CD4-positive, CD25-positive, alpha-beta regulatory T cell (primary cell): Measurements from ENCODE around the gene KLHL3. TPM values are rescaled to one million over a fixed set of nuclear protein-coding genes. Genes with fewer than 3 reads are reported as not detected.

Source experiments
- ATAC-seq, 2 donors: fragments of 150-1000 bp; cut with Tn5 transposase; one replicate each; pipeline ENCODE4 v1.10.0; 2021; ENCODE audit warnings: low read depth in 2 of 2, moderate number of reproducible peaks in 2 of 2, moderate library complexity in 1 of 2
- DNase-seq, 3 donors: peaks; one replicate each; pipeline versions ENCODE4 v3.0.0 to v3.0.0-alpha.2; 2012 to 2022; ENCODE audit warnings: mixed read lengths in 1 of 3
- H3K27ac ChIP-seq: one replicate; pipeline ENCODE4 v1.7.0; 2013; ENCODE audit warnings: mild to moderate bottlenecking, low read length; ENCODE audit not compliant: insufficient read depth, poor library complexity, severe bottlenecking
- H3K27me3 ChIP-seq: one replicate; pipeline ENCODE4 v1.7.0; 2013; ENCODE audit warnings: low read length; ENCODE audit not compliant: control insufficient read depth, insufficient read depth
- H3K36me3 ChIP-seq: one replicate; pipeline ENCODE4 v1.7.0; 2013; ENCODE audit warnings: mild to moderate bottlenecking, low read length, moderate library complexity; ENCODE audit not compliant: control insufficient read depth, insufficient read depth
- H3K4me1 ChIP-seq: 2 replicates; pipeline ENCODE4 v1.7.0; 2013; ENCODE audit warnings: mild to moderate bottlenecking, low read length; ENCODE audit not compliant: insufficient read depth, control insufficient read depth, poor library complexity, severe bottlenecking
- H3K4me3 ChIP-seq: one replicate; pipeline ENCODE4 v1.7.0; 2013; ENCODE audit warnings: low read depth, mild to moderate bottlenecking, low read length, moderate library complexity
- H3K9me3 ChIP-seq, 2 experiments: 1 replicate in 1 of 2; 2 replicates in 1 of 2; pipeline ENCODE4 v1.7.0; 2013; ENCODE audit warnings: low read length in 2 of 2, mild to moderate bottlenecking in 1 of 2, moderate library complexity in 1 of 2; ENCODE audit not compliant: control insufficient read depth in 2 of 2
- H3K27ac Mint-ChIP-seq, 3 donors: one replicate each; pipeline ENCODE4 v1.8.0; 2020 to 2022; ENCODE audit warnings: mild to moderate bottlenecking in 3 of 3, mixed read lengths in 3 of 3, moderate library complexity in 2 of 3
- H3K27me3 Mint-ChIP-seq: one replicate; pipeline ENCODE4 v1.8.0; 2022; ENCODE audit warnings: mild to moderate bottlenecking, mixed read lengths
- H3K36me3 Mint-ChIP-seq: one replicate; pipeline ENCODE4 v1.8.0; 2020; ENCODE audit warnings: mixed read lengths
- H3K4me1 Mint-ChIP-seq, 4 donors: one replicate each; pipeline ENCODE4 v1.8.0; 2020 to 2022; ENCODE audit warnings: mixed read lengths in 4 of 4, mild to moderate bottlenecking in 1 of 4
- H3K4me3 Mint-ChIP-seq, 4 donors: one replicate each; pipeline ENCODE4 v1.8.0; 2020 to 2022; ENCODE audit warnings: mild to moderate bottlenecking in 4 of 4, mixed read lengths in 4 of 4, moderate library complexity in 3 of 4
- H3K9me3 Mint-ChIP-seq, 7 donors: one replicate each; pipeline ENCODE4 v1.8.0; 2020 to 2022; ENCODE audit warnings: mixed read lengths in 7 of 7, mild to moderate bottlenecking in 3 of 7, moderate library complexity in 2 of 7
- polyA plus RNA-seq, 4 donors: library from polyadenylated mRNA; unstranded; fragments of 300-500 nt; fragmentation: Illumina TruSeq; gene quantifications; one replicate each; pipeline ENCODE4 v1.2.3, GENCODE V29; 2021
- total RNA-seq: library from RNA; stranded (reverse); gene quantifications from one replicate; pipeline ENCODE4 v1.2.3, GENCODE V29; 2022

The KLHL3 gene
- total and polyA plus RNA-seq, 5 donors from 2014 or later: 2.8 to 24.4 (median 5.7) TPM

DNA sequence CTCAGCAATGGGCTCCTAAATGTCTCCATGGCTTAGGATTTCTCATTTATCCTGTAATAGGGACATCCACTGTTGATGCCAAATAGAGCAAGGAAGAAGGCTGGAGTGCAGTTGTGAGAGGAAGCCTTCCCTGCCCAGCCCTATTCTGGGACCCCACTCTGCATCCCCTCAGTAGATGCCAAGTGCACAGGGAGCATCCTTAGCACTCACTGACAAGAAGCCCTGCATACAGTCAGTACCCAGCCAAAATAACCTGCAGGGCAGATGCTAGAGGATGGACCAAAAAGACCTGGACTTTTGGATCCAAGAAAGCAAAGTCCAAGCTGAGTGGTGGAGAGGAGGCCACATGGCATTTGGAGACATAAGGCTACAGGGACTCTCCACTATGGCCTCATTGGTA, 123.3 kb downstream of the KLHL3 start:
- ATAC-seq (no peak), DNase-seq (no peak)
- H3K4me3 ChIP-seq: no peak overlapping the region
- H3K36me3 ChIP-seq: no peaks in the 10 kb centered on the region
- no peaks in the 10 kb centered on the region for H3K36me3 Mint-ChIP-seq
- H3K9me3 Mint-ChIP-seq: no peaks in the 10 kb centered on the region
- no peak overlapping the region for H3K27ac ChIP-seq
- peaks cover 3% of the 10 kb centered on the region for H3K27me3 ChIP-seq
- H3K4me1 ChIP-seq: no peaks in the 10 kb centered on the region
- H3K27ac Mint-ChIP-seq: no peak overlapping the region
- H3K4me1 Mint-ChIP-seq: no peaks in the 10 kb centered on the region
- H3K4me3 Mint-ChIP-seq: no peak overlapping the region
- H3K27me3 Mint-ChIP-seq: no peaks in the 10 kb centered on the region
- no peaks in the 10 kb centered on the region for H3K9me3 ChIP-seq

DNA sequence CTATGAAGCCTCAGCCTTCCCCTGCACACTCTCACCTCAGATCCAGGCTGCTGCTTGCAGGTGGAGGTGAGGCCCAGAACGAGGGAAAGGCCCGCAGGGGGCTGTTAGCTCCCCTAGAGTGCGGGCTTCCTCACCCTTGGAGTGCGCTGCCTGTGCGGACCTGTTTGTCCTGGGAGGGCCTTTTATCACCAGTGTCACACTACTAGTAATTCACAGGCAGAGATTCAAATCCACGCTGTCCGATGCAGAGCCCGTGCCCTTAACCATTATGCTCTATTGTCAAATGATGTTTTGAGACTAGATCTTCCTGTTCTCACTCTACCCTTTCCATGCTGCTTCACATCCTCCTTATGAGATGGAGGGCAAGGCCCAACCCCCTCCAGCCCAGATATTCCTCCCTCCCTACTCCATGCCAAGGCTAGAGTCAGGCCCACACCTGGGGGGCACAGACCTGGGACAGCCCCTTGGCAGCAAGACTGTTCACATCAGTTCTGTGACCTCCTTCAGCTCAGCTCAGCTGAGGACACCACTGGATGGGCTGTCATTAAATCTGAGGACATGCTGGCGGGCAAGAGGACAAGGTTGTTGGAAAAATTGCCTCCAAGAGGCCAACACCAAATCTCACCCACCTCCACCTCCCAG, 124.0 kb downstream of the KLHL3 start:
- Histone ChIP-seq H3K27ac (no peak overlapping the region), H3K9me3 (no peaks in the 10 kb centered on the region), H3K4me1 (no peaks in the 10 kb centered on the region), H3K36me3 (no peaks in the 10 kb centered on the region), H3K4me3 (no peak overlapping the region), H3K27me3 (peaks cover 3% of the 10 kb centered on the region)
- H3K9me3 Mint-ChIP-seq: no peaks in the 10 kb centered on the region
- DNase-seq: no peak
- H3K27ac Mint-ChIP-seq: no peak overlapping the region
- no peak for ATAC-seq
- no peak overlapping the region for H3K4me3 Mint-ChIP-seq
- no peaks in the 10 kb centered on the region for H3K36me3 Mint-ChIP-seq
- H3K27me3 Mint-ChIP-seq: peaks cover 2% of the 10 kb centered on the region
- no peaks in the 10 kb centered on the region for H3K4me1 Mint-ChIP-seq

DNA sequence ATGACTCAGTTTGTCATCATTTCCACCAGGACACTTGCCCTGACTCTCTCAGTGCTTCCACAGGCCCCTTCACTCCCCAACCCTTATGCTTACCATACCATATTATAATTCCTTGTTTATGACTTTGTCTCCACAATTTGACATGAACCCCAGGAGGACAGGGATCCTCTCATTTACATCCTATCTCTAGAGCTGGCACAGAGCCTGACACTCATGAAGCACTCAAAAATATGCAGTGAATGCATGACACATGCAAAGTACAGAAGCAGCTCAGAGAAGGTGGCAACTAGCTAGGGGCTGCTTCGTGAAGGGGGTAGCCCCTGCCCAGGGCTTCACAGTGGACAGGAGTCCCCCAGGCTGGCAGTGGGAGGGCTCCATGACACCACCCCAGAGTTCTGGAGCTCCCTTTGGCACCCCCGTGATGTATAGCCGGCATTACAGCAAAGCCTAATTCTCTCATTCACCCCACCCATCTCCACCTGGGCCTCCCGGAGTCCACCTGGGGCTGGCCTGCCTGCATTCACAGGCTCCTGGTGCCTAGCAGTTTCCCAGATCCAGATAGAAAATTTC, 124.8 kb downstream of the KLHL3 start:
- ATAC-seq: no peak
- H3K27ac Mint-ChIP-seq: peak overlapping the region in 1 of 3 donors; percentile 72
- H3K4me3 Mint-ChIP-seq: no peak overlapping the region
- H3K4me1 Mint-ChIP-seq: no peaks in the 10 kb centered on the region
- Histone ChIP-seq H3K27ac (no peak overlapping the region), H3K9me3 (no peaks in the 10 kb centered on the region), H3K27me3 (peaks cover 3% of the 10 kb centered on the region), H3K36me3 (no peaks in the 10 kb centered on the region), H3K4me3 (no peak overlapping the region), H3K4me1 (no peaks in the 10 kb centered on the region)
- H3K36me3 Mint-ChIP-seq: no peaks in the 10 kb centered on the region
- peaks cover 4% of the 10 kb centered on the region for H3K27me3 Mint-ChIP-seq
- H3K9me3 Mint-ChIP-seq: no peaks in the 10 kb centered on the region
- DNase-seq: no peak

DNA sequence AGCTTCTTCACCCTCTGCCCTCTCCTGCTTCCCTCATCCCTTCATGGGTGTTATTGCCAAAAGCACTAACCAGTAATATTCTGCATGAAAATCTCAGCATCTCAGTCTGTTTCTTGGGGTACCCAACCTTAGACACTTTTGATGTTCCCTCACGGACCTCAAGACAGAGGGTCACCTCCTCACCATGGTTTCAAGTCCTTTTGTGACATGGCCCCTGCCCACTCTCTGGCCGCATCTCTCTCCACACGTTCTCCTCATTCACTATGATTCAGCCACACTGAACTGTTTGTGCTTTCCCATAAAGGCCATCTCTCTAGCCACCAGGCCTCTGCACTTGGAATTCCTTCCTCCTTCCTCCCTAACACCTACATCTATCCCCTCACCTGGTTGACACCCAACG, 125.3 kb downstream of the KLHL3 start:
- Histone ChIP-seq H3K36me3 (no peaks in the 10 kb centered on the region), H3K4me1 (no peaks in the 10 kb centered on the region), H3K4me3 (no peak overlapping the region), H3K27ac (no peak overlapping the region), H3K9me3 (no peaks in the 10 kb centered on the region), H3K27me3 (peaks cover 3% of the 10 kb centered on the region)
- no peaks in the 10 kb centered on the region for H3K9me3 Mint-ChIP-seq
- H3K4me1 Mint-ChIP-seq: no peaks in the 10 kb centered on the region
- no peaks in the 10 kb centered on the region for H3K36me3 Mint-ChIP-seq
- H3K27ac Mint-ChIP-seq: no peak overlapping the region
- H3K27me3 Mint-ChIP-seq: peaks cover 8% of the 10 kb centered on the region
- ATAC-seq (no peak), DNase-seq (no peak)
- no peak overlapping the region for H3K4me3 Mint-ChIP-seq

DNA sequence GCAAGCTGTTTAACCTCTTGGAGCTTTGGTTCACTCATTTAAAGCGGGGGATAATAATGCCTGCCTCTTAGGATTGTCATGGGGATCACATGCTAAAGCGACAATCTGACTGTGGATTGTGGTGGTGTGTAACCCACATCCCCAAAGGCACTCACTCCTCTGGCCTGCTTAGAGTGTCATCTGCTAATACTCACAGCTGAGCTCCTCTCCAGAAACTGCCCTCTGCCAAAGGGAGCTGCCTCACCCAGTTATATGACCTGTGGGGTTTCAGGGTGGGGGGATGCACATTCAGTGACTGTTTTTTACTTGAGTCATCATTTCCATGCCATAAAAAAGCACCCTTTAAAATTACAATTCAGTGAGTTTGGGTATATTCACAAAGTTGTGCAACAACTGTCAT, 126.8 kb downstream of the KLHL3 start:
- Mint-ChIP-seq H3K27me3 (peaks cover 15% of the 10 kb centered on the region), H3K9me3 (peaks cover 0 to 1% (median 0%) of the 10 kb centered on the region in 7 donors), H3K4me3 (no peak overlapping the region), H3K36me3 (no peaks in the 10 kb centered on the region), H3K27ac (no peak overlapping the region), H3K4me1 (no peaks in the 10 kb centered on the region)
- Histone ChIP-seq H3K9me3 (no peaks in the 10 kb centered on the region), H3K4me3 (no peak overlapping the region), H3K36me3 (no peaks in the 10 kb centered on the region), H3K27me3 (peaks cover 3% of the 10 kb centered on the region), H3K27ac (no peak overlapping the region), H3K4me1 (no peaks in the 10 kb centered on the region)
- DNase-seq: no peak
- ATAC-seq: no peak

DNA sequence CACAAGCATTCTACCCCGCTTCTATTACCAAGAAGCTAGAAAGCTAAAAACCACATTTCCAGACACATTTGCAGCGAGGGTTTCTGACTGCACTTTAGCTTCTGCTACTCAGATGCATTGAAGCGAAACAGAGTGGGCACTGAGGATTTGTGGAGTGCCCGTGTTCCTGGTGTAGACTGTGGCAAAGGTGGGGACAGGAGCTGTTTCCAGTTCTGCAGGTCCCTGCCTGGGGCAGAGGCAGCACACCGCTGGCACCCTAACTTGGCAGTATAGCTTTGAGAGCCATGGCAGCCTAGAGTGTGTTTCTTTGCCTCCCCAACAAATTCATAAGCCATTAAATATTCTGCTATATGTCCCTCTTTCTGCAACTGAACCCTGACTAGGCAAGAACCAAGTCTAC, 128.1 kb downstream of the KLHL3 start:
- ATAC-seq: no peak
- peaks cover 15% of the 10 kb centered on the region for H3K27me3 Mint-ChIP-seq
- DNase-seq: no peak
- no peaks in the 10 kb centered on the region for H3K9me3 ChIP-seq
- no peaks in the 10 kb centered on the region for H3K36me3 ChIP-seq
- no peaks in the 10 kb centered on the region for H3K4me1 ChIP-seq
- no peaks in the 10 kb centered on the region for H3K36me3 Mint-ChIP-seq
- peaks cover 0 to 1% (median 0%) of the 10 kb centered on the region in 7 donors for H3K9me3 Mint-ChIP-seq
- no peak overlapping the region for H3K4me3 ChIP-seq
- no peaks in the 10 kb centered on the region for H3K4me1 Mint-ChIP-seq
- no peak overlapping the region for H3K27ac Mint-ChIP-seq
- no peak overlapping the region for H3K27ac ChIP-seq
- H3K4me3 Mint-ChIP-seq: no peak overlapping the region
- H3K27me3 ChIP-seq: peaks cover 5% of the 10 kb centered on the region

DNA sequence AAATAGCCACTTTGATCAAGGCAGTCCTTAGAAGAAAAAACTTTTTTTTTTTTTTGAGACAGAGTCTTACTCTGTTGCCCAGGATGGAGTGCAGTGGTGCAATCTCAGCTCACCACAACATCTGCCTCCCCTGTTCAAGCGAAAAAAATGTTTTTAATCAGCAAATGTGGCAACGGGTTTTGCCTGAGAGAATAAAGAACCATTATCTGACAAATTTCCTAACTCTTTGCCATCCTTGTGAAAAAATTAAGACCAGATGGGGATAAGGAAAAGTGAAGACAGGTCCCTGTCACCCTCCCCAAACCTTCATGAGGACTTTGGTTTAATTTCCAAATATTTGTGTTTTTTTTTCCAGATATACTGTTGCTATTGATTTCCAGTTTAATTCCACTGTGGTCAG, 129.5 kb downstream of the KLHL3 start:
- Histone ChIP-seq H3K36me3 (no peaks in the 10 kb centered on the region), H3K4me3 (no peak overlapping the region), H3K27ac (no peak overlapping the region), H3K4me1 (no peaks in the 10 kb centered on the region), H3K27me3 (peaks cover 5% of the 10 kb centered on the region), H3K9me3 (no peaks in the 10 kb centered on the region)
- Mint-ChIP-seq H3K27ac (no peak overlapping the region), H3K9me3 (peaks cover 0 to 1% (median 0%) of the 10 kb centered on the region in 7 donors), H3K27me3 (peaks cover 15% of the 10 kb centered on the region), H3K4me1 (no peaks in the 10 kb centered on the region), H3K36me3 (no peaks in the 10 kb centered on the region), H3K4me3 (no peak overlapping the region)
- DNase-seq (no peak), ATAC-seq (no peak)

DNA sequence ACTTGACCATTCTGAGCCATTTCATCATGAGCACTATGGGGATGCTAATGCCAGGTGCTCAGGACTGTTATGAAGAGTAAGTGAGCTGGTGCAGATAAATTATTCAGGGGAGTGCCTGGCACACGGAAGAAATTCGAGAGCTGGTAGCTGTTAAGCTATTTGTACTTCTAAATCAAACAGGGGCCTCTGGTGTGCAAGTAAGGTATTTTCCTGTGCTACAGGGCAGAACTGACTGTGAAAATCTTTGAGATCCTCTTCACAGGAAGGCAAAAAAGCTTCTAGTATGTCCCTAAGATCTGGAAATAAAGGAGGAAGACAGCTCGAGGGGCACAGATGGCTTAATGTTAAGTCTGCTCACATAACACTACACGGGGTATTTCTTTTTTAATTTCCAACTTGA, 130.5 kb downstream of the KLHL3 start:
- no peak for DNase-seq
- H3K4me1 Mint-ChIP-seq: no peaks in the 10 kb centered on the region
- peaks cover 5% of the 10 kb centered on the region for H3K27me3 ChIP-seq
- ATAC-seq: no peak
- no peak overlapping the region for H3K4me3 Mint-ChIP-seq
- no peaks in the 10 kb centered on the region for H3K36me3 ChIP-seq
- peaks cover 22% of the 10 kb centered on the region for H3K27me3 Mint-ChIP-seq
- H3K9me3 Mint-ChIP-seq: peaks cover 0 to 1% (median 0%) of the 10 kb centered on the region in 7 donors
- no peaks in the 10 kb centered on the region for H3K4me1 ChIP-seq
- H3K36me3 Mint-ChIP-seq: no peaks in the 10 kb centered on the region
- H3K27ac ChIP-seq: no peak overlapping the region
- no peak overlapping the region for H3K4me3 ChIP-seq
- H3K27ac Mint-ChIP-seq: no peak overlapping the region
- no peaks in the 10 kb centered on the region for H3K9me3 ChIP-seq
